RWPE2 (cell line): ENCODE data around the gene SHE.

Experiments used
- ATAC-seq: fragments of 200-7000 bp; cut with Tn5 transposase; 3 replicates; pipeline ENCODE4 v1.9.1; 2021; ENCODE audit warnings: low read depth
- DNase-seq: peaks from one replicate; pipeline ENCODE4 v3.0.0-alpha.2; 2020; ENCODE audit warnings: low spot score
- H3K27ac ChIP-seq: fragments of 450-650 bp; 2 replicates; pipeline ENCODE4 v1.5.1; 2017; ENCODE audit warnings: mild to moderate bottlenecking; ENCODE audit not compliant: poor library complexity, severe bottlenecking
- H3K27me3 ChIP-seq: fragments of 250-450 bp; sonication (Bioruptor Pico); 2 replicates; pipeline ENCODE4 v1.5.1; 2021; ENCODE audit warnings: mild to moderate bottlenecking, moderate library complexity; ENCODE audit not compliant: insufficient read depth, poor library complexity, severe bottlenecking
- H3K36me3 ChIP-seq: fragments of 250-450 bp; sonication (Bioruptor Pico); 2 replicates; pipeline ENCODE4 v1.5.1; 2020; ENCODE audit warnings: low read depth, mild to moderate bottlenecking, moderate library complexity
- H3K4me1 ChIP-seq: fragments of 250-450 bp; sonication (Bioruptor Pico); 2 replicates; pipeline ENCODE4 v1.5.1; 2021; ENCODE audit warnings: mild to moderate bottlenecking, moderate library complexity; ENCODE audit not compliant: insufficient read depth, poor library complexity, severe bottlenecking
- H3K4me3 ChIP-seq: fragments of 250-450 bp; sonication (Bioruptor Pico); 2 replicates; pipeline ENCODE4 v1.5.1; 2021; ENCODE audit warnings: mild to moderate bottlenecking, moderate library complexity; ENCODE audit not compliant: severe bottlenecking
- H3K9me3 ChIP-seq: fragments of 250-450 bp; sonication (Bioruptor Pico); 2 replicates; pipeline ENCODE4 v1.5.1; 2021; ENCODE audit warnings: mild to moderate bottlenecking, moderate library complexity; ENCODE audit not compliant: severe bottlenecking
- CTCF ChIP-seq: fragments of 450-650 bp; IDR thresholded peaks from one replicate; pipeline ENCODE4 v1.5.1; 2017; ENCODE audit warnings: mild to moderate bottlenecking, moderate library complexity; ENCODE audit not compliant: poor library complexity, severe bottlenecking

SHE gene

GRCh38 chr1:154460695-154461260 lies 41.4 kb downstream of the SHE start:
- no peak for TF ChIP-seq CTCF
- Histone ChIP-seq H3K9me3 (no peaks in the 10 kb centered on the region), H3K27me3 (no peaks in the 10 kb centered on the region), H3K36me3 (peaks cover 8% of the 10 kb centered on the region; the same call in 1 of the 2 replicates), H3K4me1 (no peaks in the 10 kb centered on the region), H3K4me3 (no peak overlapping the region), H3K27ac (no peak overlapping the region)
- DNase-seq, result no peak
- ATAC-seq, result no peak

GRCh38 chr1:154459080-154459479 lies 43.1 kb downstream of the SHE start:
- Histone ChIP-seq H3K4me3 (no peak overlapping the region), H3K27me3 (no peaks in the 10 kb centered on the region), H3K27ac (no peak overlapping the region), H3K4me1 (no peaks in the 10 kb centered on the region), H3K9me3 (no peaks in the 10 kb centered on the region), H3K36me3 (peaks cover 18% of the 10 kb centered on the region)
- ATAC-seq (no peak), DNase-seq (no peak)
- no peak for TF ChIP-seq CTCF

- Histone ChIP-seq H3K27ac (no peak overlapping the region), H3K36me3 (peaks cover 15% of the 10 kb centered on the region), H3K4me1 (peaks cover 9% of the 10 kb centered on the region), H3K27me3 (no peaks in the 10 kb centered on the region), H3K9me3 (no peaks in the 10 kb centered on the region), H3K4me3 (no peak overlapping the region)
- DNase-seq, result no peak
- no peak for ATAC-seq
- no peak for TF ChIP-seq CTCF
Observed at GRCh38 chr1:154456631-154457030, 45.6 kb downstream of the SHE start.

GRCh38 chr1:154454386-154455120 lies 47.7 kb downstream of the SHE start:
- DNase-seq, result no peak
- H3K4me3 ChIP-seq, result no peak overlapping the region
- no peaks in the 10 kb centered on the region for H3K9me3 ChIP-seq
- H3K4me1 ChIP-seq, result peaks cover 9% of the 10 kb centered on the region
- H3K27ac ChIP-seq, result peak overlapping the region; percentile 55
- ATAC-seq, result no peak
- no peaks in the 10 kb centered on the region for H3K27me3 ChIP-seq
- TF ChIP-seq CTCF, result no peak
- H3K36me3 ChIP-seq, result peaks cover 26% of the 10 kb centered on the region
